Neural crest cell (in vitro differentiated cells): ENCODE data around the gene CCNY. TPM values are rescaled to one million over a fixed set of nuclear protein-coding genes. Genes with fewer than 3 reads are reported as not detected.
A peak's percentile ranks its signal among the peaks of the same experiment; 100 is the strongest.

Experiments used
- DNase-seq: peaks from one replicate; pipeline ENCODE4 v3.0.0; 2021; ENCODE audit warnings: low read depth, mixed read lengths, low spot score
- H3K27ac Mint-ChIP-seq: one replicate; pipeline ENCODE4 v1.8.0; 2021; ENCODE audit warnings: mild to moderate bottlenecking, mixed read lengths; ENCODE audit not compliant: unreplicated experiment
- H3K27me3 Mint-ChIP-seq: 2 replicates; pipeline ENCODE4 v1.8.0; 2021; ENCODE audit warnings: low read depth, mild to moderate bottlenecking, mixed read lengths
- H3K36me3 Mint-ChIP-seq: 2 replicates; pipeline ENCODE4 v1.8.0; 2021; ENCODE audit warnings: low read depth, mild to moderate bottlenecking, mixed read lengths
- H3K4me1 Mint-ChIP-seq: 2 replicates; pipeline ENCODE4 v1.8.0; 2021; ENCODE audit warnings: mixed read lengths
- H3K4me3 Mint-ChIP-seq: one replicate; pipeline ENCODE4 v1.8.0; 2021; ENCODE audit warnings: mild to moderate bottlenecking, mixed read lengths
- H3K9me3 Mint-ChIP-seq: 2 replicates; pipeline ENCODE4 v1.8.0; 2021; ENCODE audit warnings: mixed read lengths
- CTCF ChIP-seq: fragments of 200-600 bp; sonication (generic); conservative IDR thresholded peaks from 2 replicates; pipeline ENCODE4 v1.5.0; 2021; ENCODE audit warnings: antibody characterized with exemption, mild to moderate bottlenecking
- total RNA-seq: library from RNA; stranded (reverse); gene quantifications from 2 replicates; pipeline ENCODE4 v1.2.1, GENCODE V29; 2021

The CCNY gene
- total RNA-seq, 1 donor from 2014 or later = 57.0 TPM

GRCh38 chr10:35331894-35332640, 4.2 kb upstream of the CCNY start:
- TF ChIP-seq CTCF = no peak
- peaks cover 4% of the 10 kb centered on the region for H3K36me3 Mint-ChIP-seq
- no peak overlapping the region for H3K27ac Mint-ChIP-seq
- H3K4me1 Mint-ChIP-seq = peaks cover 34% of the 10 kb centered on the region
- no peak overlapping the region for H3K4me3 Mint-ChIP-seq
- no peaks in the 10 kb centered on the region for H3K9me3 Mint-ChIP-seq
- no peak for DNase-seq
- no peaks in the 10 kb centered on the region for H3K27me3 Mint-ChIP-seq

- H3K9me3 Mint-ChIP-seq = no peaks in the 10 kb centered on the region
- no peak for TF ChIP-seq CTCF
- no peak overlapping the region for H3K27ac Mint-ChIP-seq
- peaks cover 50% of the 10 kb centered on the region for H3K4me1 Mint-ChIP-seq
- no peak for DNase-seq
- no peaks in the 10 kb centered on the region for H3K27me3 Mint-ChIP-seq
- H3K36me3 Mint-ChIP-seq = peaks cover 4% of the 10 kb centered on the region
- peak overlapping the region; percentile 81 for H3K4me3 Mint-ChIP-seq
Observed at GRCh38 chr10:35334297-35334696, 2.0 kb upstream of the CCNY start.

- peaks cover 4% of the 10 kb centered on the region for H3K36me3 Mint-ChIP-seq
- TF ChIP-seq CTCF = no peak
- H3K4me1 Mint-ChIP-seq = peaks cover 42% of the 10 kb centered on the region
- peak overlapping the region; percentile 93 for H3K4me3 Mint-ChIP-seq
- DNase-seq = peak; percentile 12
- peak overlapping the region; percentile 91 for H3K27ac Mint-ChIP-seq
- H3K9me3 Mint-ChIP-seq = no peaks in the 10 kb centered on the region
- H3K27me3 Mint-ChIP-seq = no peaks in the 10 kb centered on the region
Observed at GRCh38 chr10:35335133-35336083, 901 bp upstream of the CCNY start.

- peaks cover 4% of the 10 kb centered on the region for H3K36me3 Mint-ChIP-seq
- H3K27me3 Mint-ChIP-seq = no peaks in the 10 kb centered on the region
- H3K4me3 Mint-ChIP-seq = peak overlapping the region; percentile 89
- DNase-seq = peak; percentile 39
- no peak overlapping the region for H3K27ac Mint-ChIP-seq
- TF ChIP-seq CTCF = no peak
- no peaks in the 10 kb centered on the region for H3K9me3 Mint-ChIP-seq
- H3K4me1 Mint-ChIP-seq = peaks cover 49% of the 10 kb centered on the region
Observed at GRCh38 chr10:35336921-35337823, 863 bp downstream of the CCNY start.

- Mint-ChIP-seq H3K27ac (no peak overlapping the region), H3K36me3 (no peaks in the 10 kb centered on the region), H3K4me1 (peaks cover 41% of the 10 kb centered on the region), H3K27me3 (no peaks in the 10 kb centered on the region), H3K4me3 (peak overlapping the region; percentile 50), H3K9me3 (no peaks in the 10 kb centered on the region)
- no peak for DNase-seq
- no peak for TF ChIP-seq CTCF
Observed at GRCh38 chr10:35339942-35340341, 3.6 kb downstream of the CCNY start.
